GM12865 (cell line): ENCODE measurements around the gene KIF26B.

Source experiments
- DNase-seq: peaks from one replicate; pipeline ENCODE4 v3.0.0; 2010; ENCODE audit warnings: low read depth
- H3K4me3 ChIP-seq: 2 replicates; pipeline ENCODE4 v1.5.1; 2011; ENCODE audit warnings: mild to moderate bottlenecking, low read depth, low read length, control low read depth
- CTCF ChIP-seq: IDR thresholded peaks from 2 replicates; pipeline ENCODE4 v1.5.1; 2011; ENCODE audit warnings: low read length, control low read depth, low read depth, inconsistent platforms; ENCODE audit not compliant: insufficient read depth; ENCODE audit errors: missing control alignments

The KIF26B gene

DNA sequence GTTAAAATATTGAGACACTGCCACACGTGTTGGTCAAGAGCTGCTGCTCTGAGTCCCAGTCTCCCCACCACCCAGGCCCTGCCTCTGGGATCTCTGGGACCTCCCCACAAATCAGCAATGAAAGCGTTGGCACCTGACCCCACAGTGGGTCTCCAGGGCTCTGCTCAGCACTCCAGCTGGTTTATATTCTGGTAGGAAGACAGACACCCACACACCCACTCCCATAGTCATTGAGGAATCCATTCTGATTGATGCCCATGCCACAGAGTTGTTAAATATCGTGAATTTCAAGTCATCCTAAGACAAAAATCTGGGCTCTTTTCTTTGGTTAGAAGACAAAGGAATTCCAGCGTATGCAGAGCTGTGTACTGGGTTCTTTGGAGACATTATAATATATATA is 91.6 kb downstream of the KIF26B start:
- TF ChIP-seq CTCF, result no peak
- H3K4me3 ChIP-seq, result no peak overlapping the region
- no peak for DNase-seq

DNA sequence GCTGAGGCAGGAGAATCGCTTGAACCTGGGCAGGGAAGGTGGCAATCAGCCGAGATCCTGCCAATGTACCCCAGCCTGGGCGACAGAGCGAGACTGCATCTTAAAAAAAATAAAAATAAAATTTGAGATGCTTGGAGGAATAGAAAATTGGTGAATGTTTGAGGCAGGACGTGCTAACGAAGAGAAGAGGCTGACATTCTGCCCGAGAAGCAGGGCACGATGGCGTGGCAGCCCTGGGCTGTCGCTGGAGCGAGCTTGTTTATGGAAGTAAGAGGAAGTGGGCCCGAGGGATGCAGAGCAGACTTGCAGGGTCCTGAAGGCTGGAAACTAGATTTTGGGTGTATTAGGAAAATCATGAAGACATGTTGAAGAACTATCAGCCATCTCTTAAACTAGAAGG is 92.6 kb downstream of the KIF26B start:
- no peak for TF ChIP-seq CTCF
- H3K4me3 ChIP-seq, result no peak overlapping the region
- no peak for DNase-seq

GRCh38 chr1:245247801-245248200 is 93.0 kb downstream of the KIF26B start:
- no peak overlapping the region for H3K4me3 ChIP-seq
- DNase-seq, result no peak
- TF ChIP-seq CTCF, result no peak

DNA sequence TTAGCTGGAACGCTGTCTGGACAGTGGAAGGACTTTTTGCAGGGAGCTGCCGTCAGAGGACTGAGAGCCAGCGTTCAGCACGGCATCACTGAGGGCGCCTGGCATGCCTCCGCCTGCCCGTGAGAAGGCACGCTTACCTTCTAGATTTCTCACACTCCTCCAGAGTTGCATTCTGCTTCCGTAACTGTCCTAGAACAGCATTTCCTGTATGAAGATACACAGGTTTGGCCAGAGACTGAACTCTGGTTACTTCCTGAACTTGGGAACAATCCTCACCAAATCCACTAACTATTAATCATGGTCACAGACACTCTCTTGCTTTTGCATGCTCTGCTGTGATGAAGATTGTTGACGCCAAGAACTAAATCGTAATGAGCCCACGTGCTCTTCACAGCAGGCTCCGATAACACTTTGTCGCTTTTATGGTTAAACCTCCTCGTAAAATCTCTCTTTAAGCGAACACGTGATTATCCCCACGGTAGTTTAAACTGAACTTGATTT is 93.5 kb downstream of the KIF26B start:
- TF ChIP-seq CTCF, result no peak
- H3K4me3 ChIP-seq, result no peak overlapping the region
- no peak for DNase-seq

- no peak overlapping the region for H3K4me3 ChIP-seq
- no peak for DNase-seq
- no peak for TF ChIP-seq CTCF
Measured at GRCh38 chr1:245255783-245256182, 101.0 kb downstream of the KIF26B start.

GRCh38 chr1:245256528-245256927 is 101.7 kb downstream of the KIF26B start:
- no peak overlapping the region for H3K4me3 ChIP-seq
- TF ChIP-seq CTCF, result no peak
- no peak for DNase-seq

- no peak overlapping the region for H3K4me3 ChIP-seq
- TF ChIP-seq CTCF, result no peak
- no peak for DNase-seq
Measured at GRCh38 chr1:245258271-245258920, 103.6 kb downstream of the KIF26B start.
